Mucosa of rectum (tissue), 2 donors: Measurements from ENCODE around the gene ACTN2.

Experiments used
- H3K27ac ChIP-seq, 2 donors: one replicate each; pipeline ENCODE4 v1.7.0; 2013; ENCODE audit warnings: inconsistent platforms in 2 of 2, low read depth in 2 of 2, low read length in 2 of 2
- H3K27me3 ChIP-seq, 2 donors: one replicate each; pipeline ENCODE4 v1.7.0; 2013; ENCODE audit warnings: low read length in 2 of 2; ENCODE audit not compliant: control insufficient read depth in 2 of 2, insufficient read depth in 2 of 2
- H3K36me3 ChIP-seq, 2 donors: one replicate each; pipeline ENCODE4 v1.7.0; 2013; ENCODE audit warnings: low read length in 2 of 2; ENCODE audit not compliant: control insufficient read depth in 2 of 2, insufficient read depth in 2 of 2
- H3K4me1 ChIP-seq, 2 donors: one replicate each; pipeline ENCODE4 v1.7.0; 2013; ENCODE audit warnings: low read length in 2 of 2, mild to moderate bottlenecking in 1 of 2; ENCODE audit not compliant: control insufficient read depth in 2 of 2, insufficient read depth in 2 of 2
- H3K4me3 ChIP-seq, 2 donors: one replicate each; pipeline ENCODE4 v1.7.0; 2013; ENCODE audit warnings: low read length in 2 of 2
- H3K9ac ChIP-seq, 2 donors: one replicate each; pipeline ENCODE4 v1.7.0; 2013; ENCODE audit warnings: low read length in 2 of 2, low read depth in 1 of 2, mild to moderate bottlenecking in 1 of 2
- H3K9me3 ChIP-seq, 2 donors: one replicate each; pipeline ENCODE4 v1.7.0; 2013; ENCODE audit warnings: low read length in 2 of 2; ENCODE audit not compliant: control insufficient read depth in 2 of 2
- donor health status: healthy.
- donor health status: Normal muscosa, but diverticular disease.

The ACTN2 gene

GRCh38 chr1:236751385-236751784 is 65.1 kb downstream of the ACTN2 start:
- no peaks in the 10 kb centered on the region for H3K36me3 ChIP-seq
- H3K27ac ChIP-seq: no peak overlapping the region
- H3K9me3 ChIP-seq: no peaks in the 10 kb centered on the region
- H3K4me1 ChIP-seq: no peaks in the 10 kb centered on the region
- no peaks in the 10 kb centered on the region for H3K27me3 ChIP-seq
- H3K4me3 ChIP-seq: no peak overlapping the region
- H3K9ac ChIP-seq: no peak overlapping the region

- Histone ChIP-seq H3K9me3 (no peaks in the 10 kb centered on the region), H3K4me3 (no peak overlapping the region), H3K9ac (no peak overlapping the region), H3K36me3 (no peaks in the 10 kb centered on the region), H3K4me1 (no peaks in the 10 kb centered on the region), H3K27ac (no peak overlapping the region), H3K27me3 (no peaks in the 10 kb centered on the region)
These were observed 65.6 kb downstream of the ACTN2 start for GRCh38 chr1:236751935-236752334.

- Histone ChIP-seq H3K27ac (no peak overlapping the region), H3K4me1 (no peaks in the 10 kb centered on the region), H3K9ac (no peak overlapping the region), H3K4me3 (no peak overlapping the region), H3K9me3 (no peaks in the 10 kb centered on the region), H3K27me3 (no peaks in the 10 kb centered on the region), H3K36me3 (no peaks in the 10 kb centered on the region)
These were observed 67.2 kb downstream of the ACTN2 start for GRCh38 chr1:236753516-236753915.

DNA sequence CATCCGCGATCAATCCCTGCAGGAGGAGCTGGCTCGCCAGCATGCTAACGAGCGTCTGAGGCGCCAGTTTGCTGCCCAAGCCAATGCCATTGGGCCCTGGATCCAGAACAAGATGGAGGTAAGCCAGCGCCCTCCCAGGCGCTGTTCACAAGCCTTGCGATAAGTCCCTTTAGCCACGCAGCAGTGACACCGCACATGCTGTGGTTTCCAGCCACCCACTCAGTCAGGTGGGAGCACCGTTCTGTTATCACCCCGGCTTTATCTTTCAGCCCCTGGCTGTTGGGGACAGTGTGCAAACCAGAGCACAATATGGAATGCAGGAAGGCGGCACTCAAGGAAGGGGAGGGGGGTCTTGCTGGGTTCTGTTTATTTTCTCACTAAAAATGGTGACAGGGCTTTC is 67.7 kb downstream of the ACTN2 start:
- Histone ChIP-seq H3K27ac (no peak overlapping the region), H3K9ac (no peak overlapping the region), H3K36me3 (no peaks in the 10 kb centered on the region), H3K4me3 (no peak overlapping the region), H3K27me3 (no peaks in the 10 kb centered on the region), H3K9me3 (no peaks in the 10 kb centered on the region), H3K4me1 (no peaks in the 10 kb centered on the region)

DNA sequence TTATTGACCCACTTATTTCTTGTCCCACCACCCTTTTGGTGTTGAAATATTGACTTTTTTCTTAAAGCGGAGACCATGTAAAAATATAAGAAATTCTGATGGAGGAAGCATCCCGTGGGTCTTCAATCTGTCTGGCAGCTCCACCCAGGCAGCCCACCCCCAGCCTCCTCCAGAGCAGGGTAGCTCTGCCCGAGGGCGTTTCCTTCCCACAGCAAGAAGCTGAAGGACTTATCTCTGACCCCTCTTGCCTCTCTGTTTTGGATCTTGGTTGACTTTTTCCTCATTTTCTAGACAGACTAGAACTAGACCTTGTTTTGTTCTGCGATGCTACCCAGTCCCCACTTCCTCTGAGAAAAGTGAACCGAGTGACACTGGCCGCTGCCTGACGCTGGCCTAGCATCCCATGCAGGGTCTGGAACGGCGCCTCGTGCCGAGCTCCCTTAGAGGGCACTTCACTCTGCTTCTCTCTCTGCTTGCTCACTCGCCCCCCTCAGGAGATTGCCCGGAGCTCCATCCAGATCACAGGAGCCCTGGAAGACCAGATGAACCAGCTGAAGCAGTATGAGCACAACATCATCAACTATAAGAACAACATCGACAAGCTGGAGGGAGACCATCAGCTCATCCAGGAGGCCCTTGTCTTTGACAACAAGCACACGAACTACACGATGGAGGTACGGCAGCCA is 68.4 kb downstream of the ACTN2 start:
- Histone ChIP-seq H3K4me3 (no peak overlapping the region), H3K9me3 (no peaks in the 10 kb centered on the region), H3K27me3 (no peaks in the 10 kb centered on the region), H3K36me3 (no peaks in the 10 kb centered on the region), H3K9ac (no peak overlapping the region), H3K27ac (no peak overlapping the region), H3K4me1 (no peaks in the 10 kb centered on the region)

GRCh38 chr1:236757640-236758039 is 71.3 kb downstream of the ACTN2 start:
- no peaks in the 10 kb centered on the region for H3K27me3 ChIP-seq
- no peak overlapping the region for H3K4me3 ChIP-seq
- no peaks in the 10 kb centered on the region for H3K4me1 ChIP-seq
- no peak overlapping the region for H3K9ac ChIP-seq
- H3K36me3 ChIP-seq: no peaks in the 10 kb centered on the region
- H3K27ac ChIP-seq: no peak overlapping the region
- no peaks in the 10 kb centered on the region for H3K9me3 ChIP-seq

DNA sequence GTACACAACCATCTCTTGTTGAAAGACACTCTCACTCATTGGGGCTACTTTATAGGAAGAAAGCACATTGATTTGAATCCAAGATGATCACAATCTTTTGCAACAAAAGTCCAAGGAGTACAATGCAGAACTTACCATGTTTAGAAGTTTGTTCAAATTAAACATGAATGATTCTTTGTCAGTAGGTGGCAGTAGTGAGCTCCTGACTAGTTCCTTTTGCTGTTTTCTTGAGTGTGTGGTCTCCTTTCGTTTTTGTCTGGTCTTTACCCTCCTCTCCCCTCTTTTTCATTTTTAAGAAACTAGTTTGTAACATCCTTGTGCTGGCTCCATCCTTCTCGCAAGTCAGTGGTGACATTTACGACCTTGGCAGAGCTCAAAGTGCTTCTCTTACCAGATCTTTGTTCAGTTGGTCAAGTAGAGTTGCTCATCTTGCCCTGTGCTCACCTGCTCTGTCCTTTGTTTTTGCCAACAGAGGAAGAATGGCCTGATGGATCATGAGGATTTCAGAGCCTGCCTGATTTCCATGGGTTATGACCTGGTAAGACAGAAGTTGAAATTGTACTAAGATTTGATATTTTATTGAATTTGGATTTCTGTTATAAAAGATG is 73.1 kb downstream of the ACTN2 start:
- no peaks in the 10 kb centered on the region for H3K27me3 ChIP-seq
- no peaks in the 10 kb centered on the region for H3K4me1 ChIP-seq
- H3K27ac ChIP-seq: no peak overlapping the region
- no peak overlapping the region for H3K9ac ChIP-seq
- H3K36me3 ChIP-seq: no peaks in the 10 kb centered on the region
- H3K9me3 ChIP-seq: no peaks in the 10 kb centered on the region
- no peak overlapping the region for H3K4me3 ChIP-seq

DNA sequence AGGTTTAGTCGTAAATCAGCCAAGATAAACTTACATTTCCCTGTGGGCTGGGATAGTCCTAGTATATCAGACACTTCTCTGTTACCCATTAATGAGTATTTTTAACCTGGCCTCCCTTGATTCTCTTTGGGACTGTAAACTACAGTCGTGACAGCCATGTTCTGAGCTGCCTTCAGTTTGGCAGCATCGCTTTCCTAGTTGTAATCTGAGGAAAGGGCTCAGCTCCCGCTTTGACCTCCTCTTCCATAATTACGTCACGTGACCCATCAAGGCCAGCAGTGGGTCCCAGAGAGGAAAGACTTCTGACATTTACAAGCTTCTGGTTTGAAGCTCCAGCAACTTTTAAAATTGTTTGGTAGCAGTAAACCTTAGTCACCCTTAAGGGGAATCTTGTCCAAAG is 74.2 kb downstream of the ACTN2 start:
- H3K4me3 ChIP-seq: no peak overlapping the region
- H3K9me3 ChIP-seq: no peaks in the 10 kb centered on the region
- no peaks in the 10 kb centered on the region for H3K4me1 ChIP-seq
- H3K27ac ChIP-seq: no peak overlapping the region
- no peak overlapping the region for H3K9ac ChIP-seq
- no peaks in the 10 kb centered on the region for H3K36me3 ChIP-seq
- H3K27me3 ChIP-seq: no peaks in the 10 kb centered on the region

DNA sequence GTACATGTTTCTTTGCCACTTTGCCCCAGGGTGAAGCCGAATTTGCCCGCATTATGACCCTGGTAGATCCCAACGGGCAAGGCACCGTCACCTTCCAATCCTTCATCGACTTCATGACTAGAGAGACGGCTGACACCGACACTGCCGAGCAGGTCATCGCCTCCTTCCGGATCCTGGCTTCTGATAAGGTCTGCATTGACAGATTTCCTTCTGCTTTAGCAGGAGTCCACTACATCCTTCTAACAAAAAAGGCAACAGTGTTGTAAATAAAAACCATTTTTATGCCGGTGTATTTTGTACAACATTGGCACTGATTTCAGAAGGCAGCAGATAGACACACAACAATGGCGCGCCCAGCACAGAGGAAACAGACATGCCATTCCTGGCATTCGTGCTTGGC is 74.7 kb downstream of the ACTN2 start:
- no peak overlapping the region for H3K9ac ChIP-seq
- no peak overlapping the region for H3K4me3 ChIP-seq
- H3K27ac ChIP-seq: no peak overlapping the region
- H3K4me1 ChIP-seq: no peaks in the 10 kb centered on the region
- no peaks in the 10 kb centered on the region for H3K36me3 ChIP-seq
- peaks cover 0 to 3% of the 10 kb centered on the region in 2 donors for H3K27me3 ChIP-seq
- no peaks in the 10 kb centered on the region for H3K9me3 ChIP-seq

DNA sequence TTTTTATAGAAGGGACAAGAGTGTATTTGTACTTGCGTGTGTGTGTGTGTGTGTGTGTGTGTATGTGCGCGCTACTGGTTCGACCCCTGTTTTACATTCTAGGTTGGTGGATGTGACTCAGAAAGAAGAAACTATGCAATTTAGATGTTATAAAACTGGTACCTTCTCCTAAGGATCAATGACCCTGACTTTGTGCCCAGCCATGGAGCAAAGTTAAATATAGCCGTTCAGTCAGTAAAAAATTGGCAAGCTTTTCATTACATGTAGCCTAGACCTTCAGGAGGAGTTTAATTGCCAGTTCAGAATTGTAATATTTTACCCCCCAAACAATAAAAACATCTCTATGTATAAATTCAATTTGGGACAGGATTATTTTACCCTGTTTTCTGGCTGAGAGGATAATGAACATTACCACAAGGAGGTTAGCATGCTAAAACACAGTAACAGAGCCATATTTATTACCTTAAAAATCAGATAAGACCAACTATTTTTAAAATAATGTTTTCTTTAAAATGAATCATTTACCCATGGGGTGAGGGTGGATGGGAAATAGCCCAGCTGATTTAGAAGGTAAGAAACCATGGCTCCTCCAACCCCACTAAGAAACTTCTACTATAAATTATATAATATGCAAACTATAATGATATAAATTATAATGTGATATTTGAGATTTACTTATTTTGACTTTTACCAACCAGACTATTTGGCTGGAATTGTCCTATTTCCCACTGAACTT is 75.3 kb downstream of the ACTN2 start:
- Histone ChIP-seq H3K27me3 (peaks cover 0 to 3% of the 10 kb centered on the region in 2 donors), H3K4me1 (no peaks in the 10 kb centered on the region), H3K4me3 (no peak overlapping the region), H3K9me3 (no peaks in the 10 kb centered on the region), H3K27ac (no peak overlapping the region), H3K9ac (no peak overlapping the region), H3K36me3 (no peaks in the 10 kb centered on the region)
